H9 (cell line): ENCODE data around the gene ZNF821. TPM values are rescaled to one million over a fixed set of nuclear protein-coding genes. Genes with fewer than 3 reads are reported as not detected.
"Not testable (repeated sequence)": the region's sequence is repeated elsewhere in the genome, so short reads cannot be mapped to it uniquely, and the experiment has no call there.

Source experiments
- DNase-seq: peaks from one replicate; pipeline ENCODE4 v3.0.0-alpha.2; 2017
- H2AFZ ChIP-seq: one replicate; pipeline ENCODE4 v1.6.1; 2013; ENCODE audit warnings: mild to moderate bottlenecking, low read length, control low read depth, moderate library complexity
- H2AK5ac ChIP-seq: 2 replicates; pipeline ENCODE4 v1.6.1; 2013; ENCODE audit warnings: low read length, control low read depth, mixed read lengths; ENCODE audit not compliant: insufficient read length
- H2BK120ac ChIP-seq: one replicate; pipeline ENCODE4 v1.6.1; 2013; ENCODE audit warnings: low read depth, mild to moderate bottlenecking, low read length, control low read depth, inconsistent platforms; ENCODE audit not compliant: poor library complexity, severe bottlenecking
- H2BK12ac ChIP-seq: 2 replicates; pipeline ENCODE4 v1.6.1; 2013; ENCODE audit warnings: low read length, control low read depth, mixed read lengths, low read depth; ENCODE audit not compliant: insufficient read length
- H2BK15ac ChIP-seq: 2 replicates; pipeline ENCODE4 v1.6.1; 2013; ENCODE audit warnings: low read depth, low read length, control low read depth
- H2BK20ac ChIP-seq: one replicate; pipeline ENCODE4 v1.6.1; 2013; ENCODE audit warnings: low read depth, mild to moderate bottlenecking, low read length, control low read depth, inconsistent platforms; ENCODE audit not compliant: poor library complexity, severe bottlenecking
- H2BK5ac ChIP-seq: 2 replicates; pipeline ENCODE4 v1.6.1; 2013; ENCODE audit warnings: low read length, control low read depth, mixed read lengths; ENCODE audit not compliant: insufficient read length
- H3K14ac ChIP-seq: 2 replicates; pipeline ENCODE4 v1.6.1; 2013; ENCODE audit warnings: low read length, control low read depth; ENCODE audit not compliant: insufficient read depth
- H3K18ac ChIP-seq: 2 replicates; pipeline ENCODE4 v1.6.1; 2013; ENCODE audit warnings: low read depth, mild to moderate bottlenecking, mixed read lengths, low read length, control low read depth; ENCODE audit not compliant: insufficient read length
- H3K23ac ChIP-seq: 2 replicates; pipeline ENCODE4 v1.6.1; 2013; ENCODE audit warnings: low read length, control low read depth, mixed read lengths, low read depth; ENCODE audit not compliant: insufficient read length
- H3K23me2 ChIP-seq: 2 replicates; pipeline ENCODE4 v1.6.1; 2013; ENCODE audit warnings: low read depth, mild to moderate bottlenecking, mixed read lengths, low read length, control low read depth; ENCODE audit not compliant: insufficient read length, poor library complexity, severe bottlenecking
- H3K27ac ChIP-seq: 2 replicates; pipeline ENCODE4 v1.5.1; 2013; ENCODE audit warnings: low read length, control low read depth, mixed read lengths, low read depth; ENCODE audit not compliant: insufficient read length
- H3K27me3 ChIP-seq: 2 replicates; pipeline ENCODE4 v1.6.1; 2013; ENCODE audit warnings: low read length, control low read depth, inconsistent platforms; ENCODE audit not compliant: insufficient read depth
- H3K4ac ChIP-seq: 2 replicates; pipeline ENCODE4 v1.6.1; 2013; ENCODE audit warnings: low read depth, mild to moderate bottlenecking, control low read depth, inconsistent platforms, low read length, moderate library complexity
- H3K4me1 ChIP-seq: 2 replicates; pipeline ENCODE4 v1.6.1; 2013; ENCODE audit warnings: low read length, control low read depth, inconsistent platforms; ENCODE audit not compliant: insufficient read depth
- H3K4me2 ChIP-seq: 2 replicates; pipeline ENCODE4 v1.6.1; 2013; ENCODE audit warnings: low read length, control low read depth, mixed read lengths; ENCODE audit not compliant: insufficient read length, insufficient read depth
- H3K56ac ChIP-seq: 2 replicates; pipeline ENCODE4 v1.6.1; 2013; ENCODE audit warnings: low read depth, mild to moderate bottlenecking, mixed read lengths, low read length, control low read depth; ENCODE audit not compliant: insufficient read length
- H3K79me1 ChIP-seq: 2 replicates; pipeline ENCODE4 v1.6.1; 2013; ENCODE audit warnings: low read depth, mild to moderate bottlenecking, moderate library complexity, low read length, control low read depth, inconsistent platforms; ENCODE audit not compliant: insufficient read depth, poor library complexity, severe bottlenecking
- H3K79me2 ChIP-seq: 2 replicates; pipeline ENCODE4 v1.6.1; 2013; ENCODE audit warnings: low read length, control low read depth, inconsistent platforms; ENCODE audit not compliant: insufficient read depth
- H3K9ac ChIP-seq: 2 replicates; pipeline ENCODE4 v1.6.1; 2013; ENCODE audit warnings: low read length, control low read depth, mixed read lengths; ENCODE audit not compliant: insufficient read length; ENCODE audit errors: extremely low read depth
- H3K9me3 ChIP-seq: one replicate; pipeline ENCODE4 v1.6.1; 2013; ENCODE audit warnings: low read depth, low read length, inconsistent platforms; ENCODE audit not compliant: control insufficient read depth
- H3T11ph ChIP-seq: one replicate; pipeline ENCODE4 v1.6.1; 2013; ENCODE audit warnings: mild to moderate bottlenecking, low read length, control low read depth, inconsistent platforms
- H4K20me1 ChIP-seq: one replicate; pipeline ENCODE4 v1.6.1; 2013; ENCODE audit not compliant: control insufficient read depth, insufficient read length, insufficient read depth
- H4K5ac ChIP-seq: 2 replicates; pipeline ENCODE4 v1.6.1; 2013; ENCODE audit warnings: low read depth, mild to moderate bottlenecking, mixed read lengths, low read length, control low read depth; ENCODE audit not compliant: insufficient read length
- H4K8ac ChIP-seq: replicated peaks from 2 replicates; pipeline ENCODE4 v1.6.1; 2013; ENCODE audit warnings: low read length, control low read depth, mixed read lengths, low read depth; ENCODE audit not compliant: insufficient read length
- H4K91ac ChIP-seq: 2 replicates; pipeline ENCODE4 v1.6.1; 2013; ENCODE audit warnings: low read depth, mild to moderate bottlenecking, moderate library complexity, mixed read lengths, low read length, control low read depth; ENCODE audit not compliant: insufficient read length
- H3K27ac Mint-ChIP-seq, 3 experiments: 2 replicates in 2 of 3; 3 replicates in 1 of 3; pipeline ENCODE4 v1.8.0; 2020 to 2021; ENCODE audit warnings: mixed read lengths in 3 of 3, mild to moderate bottlenecking in 1 of 3, moderate library complexity in 1 of 3
- H3K27me3 Mint-ChIP-seq: 2 replicates; pipeline ENCODE4 v1.8.0; 2021; ENCODE audit warnings: low read depth, mild to moderate bottlenecking, moderate library complexity, mixed read lengths
- H3K36me3 Mint-ChIP-seq, 3 experiments: 2 replicates in 2 of 3; 3 replicates in 1 of 3; pipeline ENCODE4 v1.8.0; 2020 to 2021; ENCODE audit warnings: low read depth in 3 of 3, mixed read lengths in 3 of 3; ENCODE audit not compliant: insufficient read depth in 1 of 3
- H3K4me1 Mint-ChIP-seq, 2 experiments: 2 replicates each; pipeline ENCODE4 v1.8.0; 2020; ENCODE audit warnings: mixed read lengths in 2 of 2
- H3K4me3 Mint-ChIP-seq, 2 experiments: 2 replicates in 1 of 2; 3 replicates in 1 of 2; pipeline ENCODE4 v1.8.0; 2020 to 2021; ENCODE audit warnings: mild to moderate bottlenecking in 2 of 2, mixed read lengths in 2 of 2, moderate library complexity in 1 of 2
- H3K9me3 Mint-ChIP-seq, 2 experiments: 2 replicates in 1 of 2; 3 replicates in 1 of 2; pipeline ENCODE4 v1.8.0; 2020; ENCODE audit warnings: mild to moderate bottlenecking in 2 of 2, mixed read lengths in 2 of 2, moderate library complexity in 1 of 2
- WGBS: extraction: QIAGEN DNeasy Blood & Tissue Kit; methylation state at CpG from one replicate; pipeline ENCODE4 v1.1.7; 2013; ENCODE audit warnings: missing lambda C conversion rate, low lambda C conversion rate, mixed read lengths; ENCODE audit not compliant: insufficient read length; ENCODE audit errors: extremely low coverage; 5-methylcytosine and 5-hydroxymethylcytosine counted together
- total RNA-seq: library from RNA; stranded (reverse); gene quantifications from 2 replicates; pipeline ENCODE4 v1.2.1, GENCODE V29; 2021
- TF ChIP-seq, protein P1 (sequence below): fragments of 200-600 bp; sonication (generic); conservative IDR thresholded peaks from 3 replicates; pipeline ENCODE4 v1.8.0; 2021; ENCODE audit warnings: antibody characterized with exemption, mild to moderate bottlenecking

The ZNF821 gene
- total RNA-seq, 1 experiment from 2014 or later, result 12.5 TPM

DNA sequence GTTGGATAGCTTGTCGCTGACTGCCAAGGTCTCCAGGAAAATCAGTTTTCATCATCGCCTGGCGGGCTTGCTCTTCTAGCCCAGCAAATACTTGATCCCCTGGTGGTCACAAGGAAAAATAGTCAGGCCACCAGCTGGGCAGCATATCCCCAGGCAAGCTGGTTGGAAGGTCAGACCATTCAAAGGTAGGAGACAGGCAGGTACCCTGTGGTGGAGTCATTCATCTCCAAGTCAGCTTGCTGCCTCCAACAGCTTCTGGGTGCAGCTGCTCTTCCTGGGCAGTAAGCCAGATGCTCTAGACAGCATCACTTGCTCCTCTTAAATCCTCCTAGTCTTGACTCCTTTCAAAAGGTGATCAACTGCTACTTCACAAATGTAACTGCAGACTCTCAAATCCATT, 16.0 kb downstream of the ZNF821 start:
- no peaks in the 10 kb centered on the region for H3K27me3 Mint-ChIP-seq

DNA sequence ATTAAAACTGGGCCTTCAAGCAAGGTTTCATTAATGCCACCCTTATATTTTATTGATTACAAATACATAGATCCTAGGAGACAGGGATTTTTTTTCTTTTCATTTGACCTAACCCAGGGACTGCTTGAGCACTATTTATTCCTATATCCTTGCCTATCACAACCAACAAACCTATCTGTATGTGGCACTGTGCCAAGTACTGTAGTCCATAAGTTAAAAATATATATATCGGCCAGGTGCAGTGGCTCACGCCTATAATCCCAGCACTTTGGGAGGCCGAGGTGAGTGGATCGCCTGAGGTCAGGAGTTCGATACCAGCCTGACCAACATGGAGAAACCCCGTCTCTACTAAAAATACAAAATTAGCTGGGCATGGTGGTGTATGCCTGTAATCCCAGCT, 16.8 kb downstream of the ZNF821 start:
- H3K27ac Mint-ChIP-seq, H3K23me2 ChIP-seq, H3K79me1 ChIP-seq, H3K27me3 Mint-ChIP-seq, H4K8ac ChIP-seq, H3K9me3 ChIP-seq, H2BK15ac ChIP-seq, H2AK5ac ChIP-seq, H3T11ph ChIP-seq, H3K79me2 ChIP-seq, H2BK5ac ChIP-seq, H3K18ac ChIP-seq, H3K14ac ChIP-seq, H3K27me3 ChIP-seq, H2BK120ac ChIP-seq, H2BK12ac ChIP-seq, H4K91ac ChIP-seq, H3K4me1 ChIP-seq, H3K23ac ChIP-seq, H3K4ac ChIP-seq, H2BK20ac ChIP-seq, H3K27ac ChIP-seq, H2AFZ ChIP-seq, H3K56ac ChIP-seq, H4K5ac ChIP-seq, H3K4me3 Mint-ChIP-seq, H3K4me2 ChIP-seq, DNase-seq, H4K20me1 ChIP-seq, H3K9me3 Mint-ChIP-seq, H3K9ac ChIP-seq, H3K4me1 Mint-ChIP-seq: not testable (repeated sequence)
- WGBS, result no CpG with 5 or more reads among the region's 6 CpGs
- peaks cover 10 to 49% (median 38%) of the 10 kb centered on the region in 3 experiments for H3K36me3 Mint-ChIP-seq

More for the DNA sequence above, 16.0 kb downstream of the ZNF821 start:
- no peak overlapping the region for H2BK15ac ChIP-seq
- no peaks in the 10 kb centered on the region for H4K20me1 ChIP-seq
- Mint-ChIP-seq H3K9me3 (no peaks in the 10 kb centered on the region), H3K27ac (peak overlapping the region in 2 of 3 experiments; percentile 11 to 88; a peak in 3 of 7 replicates), H3K4me3 (no peak overlapping the region), H3K36me3 (peaks cover 10 to 46% (median 38%) of the 10 kb centered on the region in 3 experiments), H3K4me1 (peaks cover 5 to 8% of the 10 kb centered on the region in 2 experiments; a peak in 3 of 4 replicates)
- H3K79me2 ChIP-seq, result no peaks in the 10 kb centered on the region
- TF ChIP-seq, protein P1, sequence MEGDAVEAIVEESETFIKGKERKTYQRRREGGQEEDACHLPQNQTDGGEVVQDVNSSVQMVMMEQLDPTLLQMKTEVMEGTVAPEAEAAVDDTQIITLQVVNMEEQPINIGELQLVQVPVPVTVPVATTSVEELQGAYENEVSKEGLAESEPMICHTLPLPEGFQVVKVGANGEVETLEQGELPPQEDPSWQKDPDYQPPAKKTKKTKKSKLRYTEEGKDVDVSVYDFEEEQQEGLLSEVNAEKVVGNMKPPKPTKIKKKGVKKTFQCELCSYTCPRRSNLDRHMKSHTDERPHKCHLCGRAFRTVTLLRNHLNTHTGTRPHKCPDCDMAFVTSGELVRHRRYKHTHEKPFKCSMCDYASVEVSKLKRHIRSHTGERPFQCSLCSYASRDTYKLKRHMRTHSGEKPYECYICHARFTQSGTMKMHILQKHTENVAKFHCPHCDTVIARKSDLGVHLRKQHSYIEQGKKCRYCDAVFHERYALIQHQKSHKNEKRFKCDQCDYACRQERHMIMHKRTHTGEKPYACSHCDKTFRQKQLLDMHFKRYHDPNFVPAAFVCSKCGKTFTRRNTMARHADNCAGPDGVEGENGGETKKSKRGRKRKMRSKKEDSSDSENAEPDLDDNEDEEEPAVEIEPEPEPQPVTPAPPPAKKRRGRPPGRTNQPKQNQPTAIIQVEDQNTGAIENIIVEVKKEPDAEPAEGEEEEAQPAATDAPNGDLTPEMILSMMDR, result peak; percentile 30; the same call in 1 of the 3 replicates
- H4K91ac ChIP-seq, result no peak overlapping the region
- H3K27ac ChIP-seq, result no peak overlapping the region
- WGBS, result no CpG with 5 or more reads among the region's 3 CpGs
- no peak overlapping the region for H3K23ac ChIP-seq
- H3K56ac ChIP-seq, result no peak overlapping the region
- H2BK5ac ChIP-seq, result no peak overlapping the region
- H3K23me2 ChIP-seq, result no peaks in the 10 kb centered on the region
- H2AK5ac ChIP-seq, result no peak overlapping the region
- no peak overlapping the region for H3K14ac ChIP-seq
- DNase-seq, result peak; percentile 46
- H3T11ph ChIP-seq, result no peak overlapping the region
- H2BK20ac ChIP-seq, result no peak overlapping the region
- no peak overlapping the region for H4K5ac ChIP-seq
- H3K4me1 ChIP-seq, result no peaks in the 10 kb centered on the region
- no peak overlapping the region for H3K4ac ChIP-seq
- no peak overlapping the region for H2BK12ac ChIP-seq
- H3K9me3 ChIP-seq, result no peaks in the 10 kb centered on the region
- no peaks in the 10 kb centered on the region for H3K27me3 ChIP-seq
- no peak overlapping the region for H2AFZ ChIP-seq
- no peaks in the 10 kb centered on the region for H3K79me1 ChIP-seq
- no peak overlapping the region for H3K4me2 ChIP-seq
- no peak overlapping the region for H2BK120ac ChIP-seq
- no peak overlapping the region for H3K18ac ChIP-seq
- no peak overlapping the region for H3K9ac ChIP-seq
- no peak overlapping the region for H4K8ac ChIP-seq
